GM19328 (cell line): ENCODE data around the gene DAPK2.

Experiments used
- ATAC-seq: cut with Tn5 transposase; IDR thresholded peaks from one replicate; pipeline ENCODE4 v1.9.1; 2021; ENCODE audit warnings: mild to moderate bottlenecking, moderate library complexity; ENCODE audit not compliant: unreplicated experiment

DAPK2 gene

GRCh38 chr15:63998489-63998888, 47.8 kb downstream of the DAPK2 start:
- ATAC-seq = no peak

- ATAC-seq = no peak
Measured at GRCh38 chr15:63997715-63998442, 48.4 kb downstream of the DAPK2 start.

DNA sequence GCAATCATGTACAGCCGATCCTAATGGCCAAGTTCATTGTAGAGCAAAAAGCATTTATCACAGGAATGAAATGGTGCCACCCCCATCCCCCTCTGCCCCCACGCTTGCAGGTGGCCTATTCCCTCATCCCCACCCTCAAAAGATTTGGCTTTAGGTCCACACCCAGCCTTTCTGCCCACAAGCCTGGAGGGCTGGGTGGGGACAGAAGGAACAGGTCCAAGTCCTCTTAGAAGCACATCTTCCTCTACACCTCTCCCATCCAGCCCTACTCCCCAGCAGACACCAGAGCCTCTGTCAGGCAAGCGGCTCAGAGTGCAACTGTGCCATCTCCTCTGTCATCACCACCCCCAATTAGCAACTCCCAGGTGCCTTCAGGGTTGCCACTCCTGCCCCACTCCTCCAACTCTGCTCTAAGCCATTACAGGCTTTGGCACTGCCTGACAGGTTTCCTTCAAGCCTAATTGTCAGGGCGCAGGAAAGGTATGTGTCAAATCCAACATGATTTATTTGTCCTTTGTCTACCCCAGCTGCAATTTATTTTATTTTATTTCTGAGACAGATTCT, 49.4 kb downstream of the DAPK2 start:
- ATAC-seq = no peak

- ATAC-seq = no peak
Measured at GRCh38 chr15:63995789-63996188, 50.5 kb downstream of the DAPK2 start.

GRCh38 chr15:63994073-63994600, 52.1 kb downstream of the DAPK2 start:
- no peak for ATAC-seq

GRCh38 chr15:63992300-63992699, 54.0 kb downstream of the DAPK2 start:
- ATAC-seq = no peak

DNA sequence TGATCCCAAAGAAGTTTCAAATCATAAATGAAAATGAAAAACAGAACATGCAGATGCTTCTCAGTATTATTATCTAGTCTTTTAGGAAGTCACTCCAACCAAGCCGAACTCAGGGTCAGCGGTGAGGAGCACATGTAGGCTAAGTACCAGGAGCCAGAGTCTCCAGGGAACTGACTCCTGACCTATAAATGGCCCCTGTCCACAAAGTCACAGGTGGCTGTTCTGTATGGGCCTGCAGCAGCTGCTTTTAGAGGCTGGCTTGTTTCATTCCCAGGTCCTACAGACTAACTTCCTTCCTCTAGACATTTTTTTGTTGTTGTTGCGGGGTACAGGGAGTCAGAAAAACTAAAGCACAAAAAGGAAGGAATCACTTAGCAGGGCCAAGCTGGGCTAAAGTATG, 54.6 kb downstream of the DAPK2 start:
- ATAC-seq = no peak

DNA sequence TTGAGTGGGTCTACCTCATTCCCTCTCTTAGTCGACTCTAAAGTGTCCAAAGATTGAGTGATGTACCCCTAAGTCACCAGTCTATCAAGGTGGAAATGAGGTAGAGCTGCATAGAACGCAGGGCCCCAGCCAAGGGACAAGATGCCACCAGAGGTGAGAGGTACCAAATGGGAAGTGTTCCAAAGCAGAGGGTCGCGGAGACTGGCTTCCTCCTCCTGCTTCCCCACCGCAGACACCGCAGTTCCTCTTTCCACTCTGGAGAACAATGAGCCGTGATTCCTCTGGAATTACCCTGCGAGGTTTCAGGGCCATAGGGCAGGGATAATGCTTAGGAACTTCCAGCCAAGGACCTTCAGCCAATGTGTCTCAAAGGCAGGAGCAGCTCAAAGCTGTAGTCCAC, 55.8 kb downstream of the DAPK2 start:
- no peak for ATAC-seq

GRCh38 chr15:63987796-63988378, 58.4 kb downstream of the DAPK2 start:
- ATAC-seq = no peak

DNA sequence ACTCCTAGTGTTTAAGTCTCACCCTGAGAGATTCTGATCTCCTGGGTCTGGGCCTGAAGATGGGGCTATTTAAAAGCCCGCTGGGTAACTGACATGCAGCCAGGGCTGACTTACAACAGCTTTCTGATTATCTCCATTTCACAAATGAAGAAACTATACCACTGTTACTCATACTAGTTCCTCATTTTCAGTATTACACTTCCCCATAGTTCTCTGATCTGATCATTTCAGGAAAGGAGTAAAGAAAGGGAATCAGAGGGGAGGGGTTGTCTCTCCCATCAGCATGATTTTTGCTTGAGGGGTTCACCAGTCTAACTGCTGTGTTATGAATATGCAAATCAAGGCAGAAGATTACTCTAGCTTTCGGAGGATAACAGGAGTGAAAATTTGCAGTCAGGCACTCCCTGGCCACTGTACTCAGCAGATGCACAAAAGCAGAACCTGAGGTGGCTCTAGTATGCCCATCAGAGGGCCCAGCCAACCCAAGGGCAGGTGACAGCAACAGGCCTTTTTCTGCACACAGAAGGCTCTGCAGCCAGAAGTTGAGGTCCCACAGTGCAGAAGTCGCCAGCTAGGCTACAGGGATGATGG, 59.4 kb downstream of the DAPK2 start:
- ATAC-seq = peak; percentile 60

DNA sequence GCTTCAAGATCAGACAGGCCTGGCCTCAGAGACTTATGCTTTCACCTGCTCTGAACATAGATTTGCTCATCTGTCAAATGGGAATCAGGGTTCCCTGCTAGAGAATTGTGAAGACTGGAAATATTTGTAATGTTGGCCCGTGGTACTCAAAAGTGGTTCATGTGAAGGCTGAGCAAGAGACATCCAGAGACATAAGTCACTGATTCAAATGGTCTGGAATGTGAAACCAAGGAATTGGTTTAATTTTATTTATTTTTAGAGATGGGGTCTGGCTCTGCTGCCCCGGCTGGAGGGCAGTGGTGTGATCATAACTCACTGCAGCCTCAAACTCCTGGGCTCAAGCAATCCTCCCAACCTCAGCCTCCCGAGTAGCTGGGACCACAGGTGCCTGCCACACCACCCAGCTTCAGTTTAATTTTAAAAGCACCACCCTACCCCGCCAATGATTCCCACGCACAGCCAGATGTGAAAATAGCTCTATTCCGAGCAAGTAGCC, 60.1 kb downstream of the DAPK2 start:
- no peak for ATAC-seq

DNA sequence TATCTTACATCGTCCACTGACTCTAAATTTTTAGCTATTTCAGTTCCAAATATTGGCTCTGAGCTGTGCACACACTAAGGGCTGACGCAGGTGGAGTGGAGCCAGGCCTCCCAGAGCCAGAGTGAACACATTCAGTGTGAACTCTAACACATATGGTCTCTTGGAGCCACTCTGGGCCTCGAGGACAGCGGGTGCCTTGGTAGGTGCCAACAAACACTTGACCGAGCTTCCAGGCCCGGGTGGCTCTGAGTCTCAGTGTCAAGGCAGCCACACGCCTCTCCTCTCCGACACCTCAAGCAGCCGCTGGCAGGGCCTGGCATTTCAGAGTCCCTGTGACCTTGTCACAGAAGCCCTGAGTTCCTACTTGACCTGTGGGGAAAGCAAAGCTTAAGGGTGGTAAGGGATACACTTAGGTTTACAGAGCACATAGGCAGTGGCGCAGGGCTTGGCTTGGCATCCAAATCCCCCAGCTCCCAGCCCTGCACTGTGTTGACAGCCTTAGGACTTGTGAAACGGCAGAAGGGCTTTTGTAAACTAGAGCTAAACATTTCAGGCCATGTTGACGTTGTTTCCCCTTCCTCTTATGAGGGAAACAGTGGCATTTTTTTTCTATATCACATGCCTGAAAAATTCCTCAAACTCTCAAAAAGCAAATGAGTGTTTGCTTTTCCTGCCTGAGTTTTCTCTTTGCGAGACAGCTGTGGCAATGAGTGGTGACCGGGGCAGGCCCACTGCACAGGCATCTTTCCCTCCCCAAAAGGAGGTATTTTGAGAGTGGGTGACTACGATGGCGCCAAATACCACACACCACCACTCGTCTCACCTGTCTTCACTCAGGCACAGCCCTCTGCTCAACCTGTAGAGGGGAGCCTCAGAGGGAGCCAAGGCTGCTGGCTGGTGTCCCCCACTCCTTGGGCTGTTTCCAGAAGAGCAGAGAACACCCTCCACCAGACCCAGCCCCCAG, 60.8 kb downstream of the DAPK2 start:
- ATAC-seq = no peak

GRCh38 chr15:63984331-63984730, 62.0 kb downstream of the DAPK2 start:
- ATAC-seq = no peak

DNA sequence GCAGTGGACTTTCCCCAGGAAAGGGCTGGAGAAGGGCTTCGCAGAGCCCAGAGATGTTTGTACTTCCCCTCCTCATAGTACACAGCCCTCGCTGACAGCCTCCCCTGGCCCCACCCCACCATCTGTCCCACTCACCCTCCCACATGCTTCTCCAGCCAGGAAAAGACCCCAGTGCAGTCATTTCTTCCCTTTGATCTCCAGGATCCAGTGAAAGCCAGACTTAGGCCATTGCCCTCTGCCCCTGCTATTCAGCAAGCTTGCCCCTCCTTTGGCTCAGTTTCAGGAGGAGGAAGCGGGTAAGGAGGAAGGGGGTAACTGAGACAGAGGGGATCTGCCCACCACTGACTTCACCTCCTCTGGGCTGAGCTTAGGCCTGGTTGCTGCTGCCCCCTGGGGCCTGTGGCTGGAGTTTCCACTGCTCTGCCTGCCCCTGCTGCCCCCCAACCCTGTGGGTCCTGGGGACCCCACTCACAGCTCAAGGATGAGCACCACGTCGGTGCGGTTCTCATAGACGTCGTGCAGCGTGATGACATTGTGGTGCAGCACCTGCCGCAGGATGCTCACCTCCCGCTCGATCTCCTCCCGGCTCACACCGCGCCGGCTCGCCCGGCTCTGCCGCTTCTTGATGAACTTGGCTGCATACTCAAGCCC, 63.1 kb downstream of the DAPK2 start:
- ATAC-seq = no peak

GRCh38 chr15:63982381-63982854, 63.9 kb downstream of the DAPK2 start:
- ATAC-seq = no peak

DNA sequence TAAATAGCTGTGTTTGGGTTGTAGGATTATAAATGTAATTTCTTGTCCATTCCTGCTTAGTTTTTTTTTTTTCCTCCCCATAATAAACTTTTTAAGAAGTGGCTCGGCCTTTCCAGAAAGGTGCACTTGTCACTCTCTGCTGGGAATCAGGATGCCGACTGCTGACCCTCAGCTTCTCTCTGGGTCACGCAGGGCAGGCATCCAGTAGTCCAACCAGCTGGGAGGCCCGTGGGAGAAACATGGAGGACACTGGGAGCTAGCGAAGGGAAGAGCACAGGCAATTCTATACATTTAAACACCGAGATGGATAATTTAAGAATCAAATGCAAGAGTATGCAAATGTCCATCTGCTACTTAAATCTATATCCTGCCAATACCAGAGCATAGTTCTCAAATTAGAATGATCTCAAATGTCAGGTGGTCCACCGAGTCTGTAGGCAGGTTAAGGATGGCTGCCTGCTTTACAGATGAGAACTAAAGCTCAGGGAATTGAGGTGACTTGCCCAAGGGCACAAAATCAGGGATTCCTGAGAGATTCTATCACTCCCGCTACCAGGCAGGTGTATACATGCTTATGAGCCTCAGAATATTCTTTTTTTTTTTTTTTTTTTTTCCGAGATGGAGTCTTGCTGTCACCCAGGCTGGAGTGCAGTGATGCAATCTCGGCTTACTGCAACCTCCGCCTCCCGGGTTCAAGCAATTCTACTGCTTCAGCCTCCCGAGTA, 64.5 kb downstream of the DAPK2 start:
- no peak for ATAC-seq

DNA sequence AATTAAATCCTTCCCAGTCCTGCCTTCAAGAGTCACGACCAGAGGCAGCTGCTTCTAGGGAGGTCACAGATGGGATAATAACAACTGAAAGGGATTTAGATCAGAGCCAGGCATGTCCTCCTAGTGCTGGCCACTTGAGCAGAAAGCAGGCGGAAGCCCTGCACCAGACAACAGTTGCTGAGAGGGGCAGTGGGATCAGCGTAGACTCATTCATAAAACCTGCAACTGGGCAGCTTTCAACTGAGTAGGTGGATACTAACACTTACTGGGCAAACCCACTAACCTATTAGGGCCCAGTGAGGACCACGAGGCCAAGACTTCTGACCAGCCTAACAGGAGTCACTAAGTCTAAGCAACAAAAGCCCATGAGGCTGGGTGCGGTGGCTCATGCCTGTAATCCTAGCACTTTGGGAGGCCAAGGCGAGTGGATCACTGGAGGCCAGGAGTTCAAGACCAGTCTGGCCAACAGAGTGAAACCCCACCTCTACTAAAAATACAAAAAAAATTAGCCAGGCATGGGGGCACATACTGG, 67.0 kb downstream of the DAPK2 start:
- ATAC-seq = no peak

DNA sequence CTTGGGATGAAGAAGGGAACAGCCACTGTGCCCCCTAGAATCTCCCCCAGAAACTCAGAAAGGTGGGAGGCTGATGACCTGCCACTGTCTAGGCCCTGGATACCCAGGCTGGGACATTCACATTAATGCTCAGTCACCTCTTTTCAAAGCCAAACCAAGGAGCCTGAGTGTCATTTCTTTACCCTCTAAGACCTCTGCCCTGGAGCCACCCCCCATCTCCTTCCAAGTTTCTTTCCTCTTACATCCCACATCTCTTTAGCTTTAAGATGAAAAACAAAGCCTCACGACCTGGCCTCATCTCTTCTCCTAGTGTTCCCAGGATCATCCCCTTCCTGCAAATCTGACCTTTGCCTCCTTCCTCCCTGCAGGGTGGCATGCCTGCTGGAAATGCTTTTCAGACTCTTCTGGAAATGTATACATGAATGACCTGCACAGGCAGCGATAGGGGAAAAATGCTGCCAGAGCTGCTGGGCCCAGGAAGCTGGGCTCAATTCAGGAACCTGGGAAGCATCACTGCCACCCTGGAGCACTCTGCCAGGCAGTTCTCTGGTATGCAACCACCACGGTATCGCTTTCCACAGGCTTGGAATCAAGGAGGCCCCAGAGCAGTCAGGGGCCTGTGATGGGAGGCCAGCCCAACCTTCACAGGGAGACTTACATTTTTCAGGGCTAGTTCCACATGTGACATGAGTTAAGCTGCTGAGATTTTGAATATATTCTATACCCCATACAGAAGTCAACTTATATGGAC, 67.6 kb downstream of the DAPK2 start:
- ATAC-seq = no peak
